H9 (cell line): ENCODE measurements around the gene HBS1L. TPM values are rescaled to one million over a fixed set of nuclear protein-coding genes. Genes with fewer than 3 reads are reported as not detected.

ENCODE experiments used
- DNase-seq: peaks from one replicate; pipeline ENCODE4 v3.0.0-alpha.2; 2017
- H2AFZ ChIP-seq: one replicate; pipeline ENCODE4 v1.6.1; 2013; ENCODE audit warnings: mild to moderate bottlenecking, low read length, control low read depth, moderate library complexity
- H2AK5ac ChIP-seq: 2 replicates; pipeline ENCODE4 v1.6.1; 2013; ENCODE audit warnings: low read length, control low read depth, mixed read lengths; ENCODE audit not compliant: insufficient read length
- H2BK120ac ChIP-seq: one replicate; pipeline ENCODE4 v1.6.1; 2013; ENCODE audit warnings: low read depth, mild to moderate bottlenecking, low read length, control low read depth, inconsistent platforms; ENCODE audit not compliant: poor library complexity, severe bottlenecking
- H2BK12ac ChIP-seq: 2 replicates; pipeline ENCODE4 v1.6.1; 2013; ENCODE audit warnings: low read length, control low read depth, mixed read lengths, low read depth; ENCODE audit not compliant: insufficient read length
- H2BK15ac ChIP-seq: 2 replicates; pipeline ENCODE4 v1.6.1; 2013; ENCODE audit warnings: low read depth, low read length, control low read depth
- H2BK20ac ChIP-seq: one replicate; pipeline ENCODE4 v1.6.1; 2013; ENCODE audit warnings: low read depth, mild to moderate bottlenecking, low read length, control low read depth, inconsistent platforms; ENCODE audit not compliant: poor library complexity, severe bottlenecking
- H2BK5ac ChIP-seq: 2 replicates; pipeline ENCODE4 v1.6.1; 2013; ENCODE audit warnings: low read length, control low read depth, mixed read lengths; ENCODE audit not compliant: insufficient read length
- H3K14ac ChIP-seq: 2 replicates; pipeline ENCODE4 v1.6.1; 2013; ENCODE audit warnings: low read length, control low read depth; ENCODE audit not compliant: insufficient read depth
- H3K18ac ChIP-seq: 2 replicates; pipeline ENCODE4 v1.6.1; 2013; ENCODE audit warnings: low read depth, mild to moderate bottlenecking, mixed read lengths, low read length, control low read depth; ENCODE audit not compliant: insufficient read length
- H3K23ac ChIP-seq: 2 replicates; pipeline ENCODE4 v1.6.1; 2013; ENCODE audit warnings: low read length, control low read depth, mixed read lengths, low read depth; ENCODE audit not compliant: insufficient read length
- H3K23me2 ChIP-seq: 2 replicates; pipeline ENCODE4 v1.6.1; 2013; ENCODE audit warnings: low read depth, mild to moderate bottlenecking, mixed read lengths, low read length, control low read depth; ENCODE audit not compliant: insufficient read length, poor library complexity, severe bottlenecking
- H3K27ac ChIP-seq: 2 replicates; pipeline ENCODE4 v1.5.1; 2013; ENCODE audit warnings: low read length, control low read depth, mixed read lengths, low read depth; ENCODE audit not compliant: insufficient read length
- H3K27me3 ChIP-seq: 2 replicates; pipeline ENCODE4 v1.6.1; 2013; ENCODE audit warnings: low read length, control low read depth, inconsistent platforms; ENCODE audit not compliant: insufficient read depth
- H3K4ac ChIP-seq: 2 replicates; pipeline ENCODE4 v1.6.1; 2013; ENCODE audit warnings: low read depth, mild to moderate bottlenecking, control low read depth, inconsistent platforms, low read length, moderate library complexity
- H3K4me1 ChIP-seq: 2 replicates; pipeline ENCODE4 v1.6.1; 2013; ENCODE audit warnings: low read length, control low read depth, inconsistent platforms; ENCODE audit not compliant: insufficient read depth
- H3K4me2 ChIP-seq: 2 replicates; pipeline ENCODE4 v1.6.1; 2013; ENCODE audit warnings: low read length, control low read depth, mixed read lengths; ENCODE audit not compliant: insufficient read length, insufficient read depth
- H3K56ac ChIP-seq: 2 replicates; pipeline ENCODE4 v1.6.1; 2013; ENCODE audit warnings: low read depth, mild to moderate bottlenecking, mixed read lengths, low read length, control low read depth; ENCODE audit not compliant: insufficient read length
- H3K79me1 ChIP-seq: 2 replicates; pipeline ENCODE4 v1.6.1; 2013; ENCODE audit warnings: low read depth, mild to moderate bottlenecking, moderate library complexity, low read length, control low read depth, inconsistent platforms; ENCODE audit not compliant: insufficient read depth, poor library complexity, severe bottlenecking
- H3K79me2 ChIP-seq: 2 replicates; pipeline ENCODE4 v1.6.1; 2013; ENCODE audit warnings: low read length, control low read depth, inconsistent platforms; ENCODE audit not compliant: insufficient read depth
- H3K9ac ChIP-seq: 2 replicates; pipeline ENCODE4 v1.6.1; 2013; ENCODE audit warnings: low read length, control low read depth, mixed read lengths; ENCODE audit not compliant: insufficient read length; ENCODE audit errors: extremely low read depth
- H3K9me3 ChIP-seq: one replicate; pipeline ENCODE4 v1.6.1; 2013; ENCODE audit warnings: low read depth, low read length, inconsistent platforms; ENCODE audit not compliant: control insufficient read depth
- H3T11ph ChIP-seq: one replicate; pipeline ENCODE4 v1.6.1; 2013; ENCODE audit warnings: mild to moderate bottlenecking, low read length, control low read depth, inconsistent platforms
- H4K20me1 ChIP-seq: one replicate; pipeline ENCODE4 v1.6.1; 2013; ENCODE audit not compliant: control insufficient read depth, insufficient read length, insufficient read depth
- H4K5ac ChIP-seq: 2 replicates; pipeline ENCODE4 v1.6.1; 2013; ENCODE audit warnings: low read depth, mild to moderate bottlenecking, mixed read lengths, low read length, control low read depth; ENCODE audit not compliant: insufficient read length
- H4K8ac ChIP-seq: replicated peaks from 2 replicates; pipeline ENCODE4 v1.6.1; 2013; ENCODE audit warnings: low read length, control low read depth, mixed read lengths, low read depth; ENCODE audit not compliant: insufficient read length
- H4K91ac ChIP-seq: 2 replicates; pipeline ENCODE4 v1.6.1; 2013; ENCODE audit warnings: low read depth, mild to moderate bottlenecking, moderate library complexity, mixed read lengths, low read length, control low read depth; ENCODE audit not compliant: insufficient read length
- H3K27ac Mint-ChIP-seq, 3 experiments: 2 replicates in 2 of 3; 3 replicates in 1 of 3; pipeline ENCODE4 v1.8.0; 2020 to 2021; ENCODE audit warnings: mixed read lengths in 3 of 3, mild to moderate bottlenecking in 1 of 3, moderate library complexity in 1 of 3
- H3K27me3 Mint-ChIP-seq: 2 replicates; pipeline ENCODE4 v1.8.0; 2021; ENCODE audit warnings: low read depth, mild to moderate bottlenecking, moderate library complexity, mixed read lengths
- H3K36me3 Mint-ChIP-seq, 3 experiments: 2 replicates in 2 of 3; 3 replicates in 1 of 3; pipeline ENCODE4 v1.8.0; 2020 to 2021; ENCODE audit warnings: low read depth in 3 of 3, mixed read lengths in 3 of 3; ENCODE audit not compliant: insufficient read depth in 1 of 3
- H3K4me1 Mint-ChIP-seq, 2 experiments: 2 replicates each; pipeline ENCODE4 v1.8.0; 2020; ENCODE audit warnings: mixed read lengths in 2 of 2
- H3K4me3 Mint-ChIP-seq, 2 experiments: 2 replicates in 1 of 2; 3 replicates in 1 of 2; pipeline ENCODE4 v1.8.0; 2020 to 2021; ENCODE audit warnings: mild to moderate bottlenecking in 2 of 2, mixed read lengths in 2 of 2, moderate library complexity in 1 of 2
- H3K9me3 Mint-ChIP-seq, 2 experiments: 2 replicates in 1 of 2; 3 replicates in 1 of 2; pipeline ENCODE4 v1.8.0; 2020; ENCODE audit warnings: mild to moderate bottlenecking in 2 of 2, mixed read lengths in 2 of 2, moderate library complexity in 1 of 2
- WGBS: extraction: QIAGEN DNeasy Blood & Tissue Kit; methylation state at CpG from one replicate; pipeline ENCODE4 v1.1.7; 2013; ENCODE audit warnings: missing lambda C conversion rate, low lambda C conversion rate, mixed read lengths; ENCODE audit not compliant: insufficient read length; ENCODE audit errors: extremely low coverage; 5-methylcytosine and 5-hydroxymethylcytosine counted together
- total RNA-seq: library from RNA; stranded (reverse); gene quantifications from 2 replicates; pipeline ENCODE4 v1.2.1, GENCODE V29; 2021
- TF ChIP-seq, protein P1 (sequence below): fragments of 200-600 bp; sonication (generic); conservative IDR thresholded peaks from 3 replicates; pipeline ENCODE4 v1.8.0; 2021; ENCODE audit warnings: antibody characterized with exemption, mild to moderate bottlenecking

HBS1L gene
- total RNA-seq, 1 experiment from 2014 or later: 110 TPM

DNA sequence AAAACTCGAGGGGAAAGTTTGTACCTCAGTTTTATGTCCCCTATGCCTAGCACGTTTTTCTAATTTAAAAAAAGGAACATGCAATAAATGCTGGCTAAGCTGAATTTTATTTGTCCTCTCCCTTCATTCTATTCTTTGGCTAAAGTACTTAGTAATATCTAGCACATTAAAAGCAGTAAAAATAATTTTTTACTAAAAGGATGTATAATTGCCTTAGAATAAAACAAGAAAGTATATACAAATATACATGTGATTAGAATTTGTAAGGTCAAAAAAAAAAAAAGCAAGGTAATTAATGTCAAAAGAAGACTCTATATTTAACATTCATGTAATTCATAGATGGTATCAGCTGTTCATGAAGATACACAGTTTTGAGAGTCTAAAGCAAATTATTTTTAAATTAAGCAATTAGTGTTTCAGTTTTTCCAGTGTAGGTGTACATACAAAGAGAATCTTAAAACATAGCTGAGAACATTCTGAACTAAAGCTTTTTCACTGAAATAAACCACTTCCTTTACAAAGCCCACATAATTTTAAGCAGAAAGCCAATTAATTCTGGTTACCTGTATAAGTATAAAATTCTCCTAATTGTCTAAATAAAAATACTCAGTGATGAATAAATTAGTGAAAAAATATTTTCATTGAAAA lies 32.4 kb downstream of the HBS1L start:
- H3K14ac ChIP-seq: no peak overlapping the region
- no CpG with 5 or more reads among the region's 2 CpGs for WGBS

More for the DNA sequence above, 32.4 kb downstream of the HBS1L start:
- Histone ChIP-seq H3K4ac (no peak overlapping the region), H3T11ph (no peak overlapping the region), H3K23ac (no peak overlapping the region), H3K79me2 (no peaks in the 10 kb centered on the region), H3K9me3 (no peaks in the 10 kb centered on the region), H2BK15ac (no peak overlapping the region), H3K9ac (no peak overlapping the region), H3K4me2 (no peak overlapping the region), H4K91ac (no peak overlapping the region), H3K56ac (no peak overlapping the region), H2AK5ac (no peak overlapping the region), H3K18ac (no peak overlapping the region), H2BK20ac (no peak overlapping the region), H2BK12ac (no peak overlapping the region), H4K5ac (no peak overlapping the region), H2AFZ (no peak overlapping the region), H4K8ac (no peak overlapping the region), H2BK5ac (no peak overlapping the region), H3K23me2 (no peaks in the 10 kb centered on the region), H3K79me1 (no peaks in the 10 kb centered on the region), H3K4me1 (0 out of 2 replicates have a peak, but pooled peaks cover 2% of the 10 kb centered on the region), H3K27ac (no peak overlapping the region), H2BK120ac (no peak overlapping the region), H4K20me1 (no peaks in the 10 kb centered on the region), H3K27me3 (no peaks in the 10 kb centered on the region)
- Mint-ChIP-seq H3K36me3 (0 out of 7 replicates have a peak, but pooled peaks cover 0 to 4% (median 0%) of the 10 kb centered on the region in 3 experiments), H3K9me3 (no peaks in the 10 kb centered on the region), H3K27me3 (no peaks in the 10 kb centered on the region), H3K27ac (peak overlapping the region in 1 of 3 experiments; percentile 59; a peak in 1 of 7 replicates), H3K4me1 (peaks cover 18 to 31% of the 10 kb centered on the region in 2 experiments), H3K4me3 (no peak overlapping the region)
- DNase-seq: no peak
- TF ChIP-seq, protein P1, sequence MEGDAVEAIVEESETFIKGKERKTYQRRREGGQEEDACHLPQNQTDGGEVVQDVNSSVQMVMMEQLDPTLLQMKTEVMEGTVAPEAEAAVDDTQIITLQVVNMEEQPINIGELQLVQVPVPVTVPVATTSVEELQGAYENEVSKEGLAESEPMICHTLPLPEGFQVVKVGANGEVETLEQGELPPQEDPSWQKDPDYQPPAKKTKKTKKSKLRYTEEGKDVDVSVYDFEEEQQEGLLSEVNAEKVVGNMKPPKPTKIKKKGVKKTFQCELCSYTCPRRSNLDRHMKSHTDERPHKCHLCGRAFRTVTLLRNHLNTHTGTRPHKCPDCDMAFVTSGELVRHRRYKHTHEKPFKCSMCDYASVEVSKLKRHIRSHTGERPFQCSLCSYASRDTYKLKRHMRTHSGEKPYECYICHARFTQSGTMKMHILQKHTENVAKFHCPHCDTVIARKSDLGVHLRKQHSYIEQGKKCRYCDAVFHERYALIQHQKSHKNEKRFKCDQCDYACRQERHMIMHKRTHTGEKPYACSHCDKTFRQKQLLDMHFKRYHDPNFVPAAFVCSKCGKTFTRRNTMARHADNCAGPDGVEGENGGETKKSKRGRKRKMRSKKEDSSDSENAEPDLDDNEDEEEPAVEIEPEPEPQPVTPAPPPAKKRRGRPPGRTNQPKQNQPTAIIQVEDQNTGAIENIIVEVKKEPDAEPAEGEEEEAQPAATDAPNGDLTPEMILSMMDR: no peak
